ENCODE results near the gene RAB11A. TPM values are rescaled to one million over a fixed set of nuclear protein-coding genes. Genes with fewer than 3 reads are reported as not detected.
"Not testable (repeated sequence)": the region's sequence is repeated elsewhere in the genome, so short reads cannot be mapped to it uniquely, and the experiment has no call there.

Gene RAB11A
- total and polyA plus RNA-seq, 12 donors: 45.7 to 705 (median 348) TPM

DNA sequence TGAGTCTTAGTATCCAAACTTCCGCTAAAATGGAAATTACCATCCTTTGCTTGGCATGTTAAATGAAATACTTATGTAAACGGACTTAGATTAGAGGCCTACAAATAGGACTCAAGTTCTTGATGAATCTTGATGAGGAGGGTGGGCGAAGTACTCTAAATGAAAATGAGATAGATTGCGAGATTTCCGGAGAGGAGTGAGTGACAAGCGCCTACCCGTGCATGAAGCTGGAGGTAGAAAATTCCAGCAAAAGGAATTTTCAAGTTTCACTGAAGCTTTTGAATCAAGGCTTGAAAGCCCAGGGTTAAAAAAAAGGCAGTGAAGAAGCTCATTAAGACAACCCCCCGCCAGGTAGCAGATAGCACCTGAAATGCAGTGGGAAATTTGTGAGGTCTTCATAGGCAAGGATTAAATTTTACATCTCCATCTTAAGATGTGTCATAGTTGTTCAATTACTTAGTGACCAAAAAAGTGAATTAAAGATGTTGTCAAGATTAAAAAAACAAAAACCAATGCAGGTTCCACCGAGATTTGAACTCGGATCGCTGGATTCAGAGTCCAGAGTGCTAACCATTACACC, 655 bp upstream of the RAB11A start:
- H3K36me3 ChIP-seq (replicated peaks in 1 of 2): no peaks in the 10 kb centered on the region
- peak overlapping the region in 3 of 4 donors; percentile 81 to 97 (median 93) for H3K4me3 ChIP-seq
- no peak for TF ChIP-seq POLR2A (IDR thresholded peaks at IDR 0.05)
- no peak for TF ChIP-seq CTCF (IDR thresholded peaks at IDR 0.05)
- H3K9me3 ChIP-seq (replicated peaks in 1 of 3): no peaks in the 10 kb centered on the region
- intact Hi-C loops (cut with DNase I): no loop called here
- 63 to 66% (median 64%) methylated on average over 11 of the region's 11 CpGs for WGBS, 4 donors
- H3K27me3 ChIP-seq: no peaks in the 10 kb centered on the region
- no peak for DNase-seq
- peaks cover 10 to 28% of the 10 kb centered on the region in 2 donors for H3K4me1 ChIP-seq (replicated peaks in 1 of 2)
- H3K27ac ChIP-seq: peak overlapping the region; percentile 82 to 97 (median 93)

DNA sequence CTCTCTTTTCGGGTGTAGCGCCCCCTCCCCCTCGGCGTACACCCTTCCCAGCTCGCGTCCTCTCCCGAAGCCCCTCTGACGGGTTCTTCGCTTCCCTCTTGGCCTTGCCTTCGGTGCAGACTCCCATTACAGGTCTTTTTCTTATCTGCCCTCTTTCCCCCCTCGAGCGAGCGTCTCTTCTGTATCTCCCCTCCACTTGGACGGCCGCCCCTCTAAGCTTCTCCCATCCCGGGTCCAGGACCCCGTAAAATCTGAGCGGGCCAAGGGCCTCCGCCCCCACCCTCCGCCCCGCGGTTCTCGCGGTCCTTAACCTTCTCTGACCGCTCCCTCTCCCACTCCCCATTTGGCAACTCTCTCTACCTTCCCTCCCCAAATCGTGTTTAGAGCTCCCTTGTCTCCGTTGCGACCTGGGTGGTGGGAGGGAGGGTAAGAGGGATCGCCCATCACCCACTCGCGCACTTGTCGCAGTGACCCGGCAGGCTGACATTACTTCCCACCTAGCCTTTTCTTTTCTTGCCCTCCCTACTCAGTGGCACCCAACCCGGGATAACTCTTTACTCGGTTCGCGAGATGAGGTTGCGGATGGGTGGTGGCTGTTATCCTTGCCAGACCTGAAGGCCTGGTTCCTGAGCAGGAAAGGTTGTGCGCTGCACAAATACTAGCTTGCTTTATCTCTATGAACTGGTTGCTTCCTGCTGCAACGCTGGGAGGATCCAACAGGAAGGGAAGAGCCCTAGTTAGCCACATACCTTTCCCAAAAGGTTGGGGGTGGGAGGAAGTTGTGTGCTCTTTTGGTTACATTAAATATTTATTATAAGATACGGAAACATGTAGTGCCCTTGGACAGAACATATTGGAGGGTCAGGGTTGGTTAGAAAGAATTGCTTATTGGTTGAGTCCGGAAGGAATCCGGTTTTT, 922 bp downstream of the RAB11A start:
- peaks cover 0 to 7% of the 10 kb centered on the region in 2 donors for H3K36me3 ChIP-seq (replicated peaks in 1 of 2)
- H3K27me3 ChIP-seq: no peaks in the 10 kb centered on the region
- no peaks in the 10 kb centered on the region for H3K9me3 ChIP-seq (replicated peaks in 1 of 3)
- H3K27ac ChIP-seq: peak overlapping the region; percentile 82 to 97 (median 93)
- WGBS, 4 donors: 1% methylated on average over 28 to 43 of the region's 43 CpGs
- peaks cover 10 to 32% of the 10 kb centered on the region in 2 donors for H3K4me1 ChIP-seq (replicated peaks in 1 of 2)
- H3K4me3 ChIP-seq: peak overlapping the region; percentile 28 to 97 (median 87)
- TF ChIP-seq POLR2A (IDR thresholded peaks at IDR 0.05) (peak in 1 of 2 donors; percentile 57), CTCF (IDR thresholded peaks at IDR 0.05) (no peak)
- intact Hi-C loops (cut with DNase I): no loop called here
- DNase-seq: peak; percentile 43 to 77 (median 52)

DNA sequence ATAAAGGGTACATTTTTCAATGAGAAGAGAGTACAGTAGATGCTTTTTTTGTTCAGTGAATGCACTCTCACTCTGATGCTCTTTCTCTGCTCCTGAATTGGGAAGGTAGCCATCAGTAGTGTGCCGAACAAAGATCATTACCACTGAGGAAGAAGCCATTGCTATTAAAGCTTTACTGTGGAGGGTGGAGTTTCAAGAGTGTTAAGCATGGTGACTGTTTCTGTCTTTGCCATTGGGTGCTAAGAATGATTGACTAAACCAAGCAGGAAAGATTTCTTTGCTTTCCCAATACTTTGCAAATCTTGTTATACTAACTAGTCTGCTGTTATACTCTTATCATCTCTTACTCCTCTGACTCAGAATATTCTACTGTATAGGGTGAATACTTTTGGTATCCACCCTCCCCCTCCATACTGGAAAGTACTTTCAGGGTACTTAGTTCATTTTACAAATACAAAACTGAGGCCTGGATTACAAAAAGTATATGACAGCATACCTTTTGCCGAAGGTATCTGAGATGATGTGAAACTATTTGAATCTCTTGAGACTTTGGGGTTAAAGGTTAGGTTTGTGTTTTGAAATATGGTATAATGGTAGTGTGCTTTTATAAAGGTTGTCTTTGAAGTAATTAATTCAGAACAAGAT, 1.7 kb downstream of the RAB11A start:
- intact Hi-C loops (cut with DNase I): no loop called here
- Histone ChIP-seq H3K27ac (peak overlapping the region; percentile 3 to 97 (median 93)), H3K4me1 (replicated peaks in 1 of 2) (peaks cover 18 to 40% of the 10 kb centered on the region in 2 donors)

GRCh38 chr15:65871886-65872285, 2.6 kb downstream of the RAB11A start:
- intact Hi-C loops (cut with DNase I); H3K27me3 ChIP-seq; DNase-seq; H3K4me3 ChIP-seq; H3K27ac ChIP-seq; H3K9me3 ChIP-seq (replicated peaks in 1 of 3): not testable (repeated sequence)
- 79 to 89% (median 84%) methylated on average over 9 of the region's 9 CpGs for WGBS, 4 donors
- Histone ChIP-seq H3K4me1 (replicated peaks in 1 of 2) (peaks cover 22 to 49% of the 10 kb centered on the region in 2 donors), H3K36me3 (replicated peaks in 1 of 2) (peaks cover 0 to 11% of the 10 kb centered on the region in 2 donors)

More for the DNA sequence above, 1.7 kb downstream of the RAB11A start:
- no peak for DNase-seq
- peak overlapping the region in 1 of 4 donors; percentile 93 for H3K4me3 ChIP-seq
- H3K27me3 ChIP-seq: no peaks in the 10 kb centered on the region
- peaks cover 0 to 7% of the 10 kb centered on the region in 2 donors for H3K36me3 ChIP-seq (replicated peaks in 1 of 2)
- WGBS, 4 donors: 20 to 29% (median 24%) methylated on average over 2 of the region's 2 CpGs
- TF ChIP-seq CTCF (IDR thresholded peaks at IDR 0.05) (no peak), POLR2A (IDR thresholded peaks at IDR 0.05) (peak in 1 of 2 donors; percentile 45)
- H3K9me3 ChIP-seq (replicated peaks in 1 of 3): no peaks in the 10 kb centered on the region

GRCh38 chr15:65872596-65872995, 3.3 kb downstream of the RAB11A start:
- WGBS, 4 donors: 73 to 85% (median 78%) methylated on average over 5 of the region's 5 CpGs
- intact Hi-C loops (cut with DNase I); H3K27me3 ChIP-seq; DNase-seq; H3K4me3 ChIP-seq; H3K9me3 ChIP-seq (replicated peaks in 1 of 3): not testable (repeated sequence)
- Histone ChIP-seq H3K4me1 (replicated peaks in 1 of 2) (peaks cover 24 to 54% of the 10 kb centered on the region in 2 donors), H3K27ac (peak overlapping the region in 2 of 5 donors; percentile 36 to 56), H3K36me3 (replicated peaks in 1 of 2) (peaks cover 0 to 18% of the 10 kb centered on the region in 2 donors)

Data from adrenal gland (tissue), 12 donors.